HG02678 (cell line): ENCODE data around the gene CCDC171.
"Not testable (repeated sequence)": the region's sequence is repeated elsewhere in the genome, so short reads cannot be mapped to it uniquely, and the experiment has no call there.

Source experiments
- ATAC-seq: cut with Tn5 transposase; IDR thresholded peaks from one replicate; pipeline ENCODE4 v1.9.1; 2021; ENCODE audit warnings: mild to moderate bottlenecking, moderate library complexity; ENCODE audit not compliant: unreplicated experiment

CCDC171 gene

DNA sequence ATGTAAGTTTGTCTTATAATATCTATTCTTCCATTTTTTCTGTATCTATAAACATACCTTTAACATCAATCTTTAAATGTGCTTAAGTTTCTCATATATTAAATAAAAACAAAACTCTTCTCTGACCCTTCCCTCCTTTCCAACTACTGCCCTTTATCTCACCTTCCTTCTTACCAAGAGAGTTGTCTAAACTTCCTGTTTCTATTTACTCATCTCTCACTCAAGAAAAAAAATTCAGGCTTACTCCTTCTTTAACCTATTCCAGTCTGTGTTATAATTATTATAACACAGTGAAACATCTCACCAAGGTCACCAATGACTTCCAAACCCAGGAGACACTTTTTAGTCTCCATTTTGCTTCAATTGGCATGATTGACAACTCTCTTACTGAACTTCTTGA lies 140.9 kb downstream of the CCDC171 start:
- no peak for ATAC-seq

DNA sequence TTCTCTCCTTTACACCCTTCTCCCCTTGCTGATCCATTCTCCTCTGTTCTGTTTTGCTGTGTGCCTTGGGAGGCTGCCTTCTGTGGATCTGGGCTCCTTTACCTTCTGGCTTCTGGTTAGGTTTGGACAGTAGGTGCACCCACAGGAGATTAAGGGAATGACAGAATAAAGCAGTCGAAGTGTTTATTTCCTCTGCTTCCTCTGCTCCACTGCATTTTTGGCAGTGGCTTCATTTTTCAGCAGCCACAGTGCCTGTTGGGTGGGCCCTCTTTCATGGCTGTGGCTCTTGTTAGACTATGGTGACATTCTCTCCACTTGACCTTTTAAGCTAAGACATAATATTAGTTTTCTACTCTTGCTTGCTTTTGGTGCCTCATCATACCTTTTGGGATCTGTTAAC lies 144.1 kb downstream of the CCDC171 start:
- ATAC-seq: no peak

- ATAC-seq: no peak
Observed at GRCh38 chr9:15697446-15697851, 144.6 kb downstream of the CCDC171 start.

GRCh38 chr9:15699876-15700559 lies 147.2 kb downstream of the CCDC171 start:
- not testable (repeated sequence) for ATAC-seq

DNA sequence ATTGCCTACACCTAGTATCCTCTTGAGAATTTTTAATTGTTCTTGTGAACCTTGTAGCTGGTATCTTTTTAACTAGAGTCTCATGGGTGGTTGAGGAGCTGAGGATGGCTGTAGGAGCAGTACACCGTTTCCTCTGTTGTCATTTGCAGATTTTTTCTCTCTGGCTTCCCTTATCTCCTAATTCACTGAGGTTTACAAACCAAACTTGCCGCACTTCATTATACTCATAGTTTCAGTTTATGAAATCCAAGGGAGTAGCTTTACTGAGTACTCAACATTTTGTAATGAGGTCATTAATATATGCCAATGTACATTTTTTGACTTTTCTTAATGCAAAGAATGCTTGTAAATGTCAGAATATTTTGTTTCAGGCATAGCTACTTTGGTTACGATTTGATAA lies 154.2 kb downstream of the CCDC171 start:
- ATAC-seq: no peak

DNA sequence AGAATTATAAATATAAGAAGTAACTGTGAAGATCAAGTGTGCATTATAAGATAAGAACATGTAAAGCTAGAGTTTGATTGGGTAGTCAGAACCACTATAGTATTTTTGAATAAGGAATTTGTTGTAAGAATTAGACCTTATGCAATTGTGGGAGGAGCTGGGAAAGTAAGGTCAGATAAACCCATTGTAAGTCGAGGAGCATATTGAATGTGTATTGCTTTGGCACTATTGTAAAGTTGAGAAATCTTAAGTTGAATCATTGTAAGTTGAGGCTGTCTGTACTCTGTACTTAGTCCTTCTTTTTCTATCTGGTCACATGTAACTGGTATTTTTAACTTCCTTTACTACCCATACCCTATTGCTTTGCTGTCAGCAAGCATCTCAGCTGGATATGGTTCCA lies 158.7 kb downstream of the CCDC171 start:
- no peak for ATAC-seq

DNA sequence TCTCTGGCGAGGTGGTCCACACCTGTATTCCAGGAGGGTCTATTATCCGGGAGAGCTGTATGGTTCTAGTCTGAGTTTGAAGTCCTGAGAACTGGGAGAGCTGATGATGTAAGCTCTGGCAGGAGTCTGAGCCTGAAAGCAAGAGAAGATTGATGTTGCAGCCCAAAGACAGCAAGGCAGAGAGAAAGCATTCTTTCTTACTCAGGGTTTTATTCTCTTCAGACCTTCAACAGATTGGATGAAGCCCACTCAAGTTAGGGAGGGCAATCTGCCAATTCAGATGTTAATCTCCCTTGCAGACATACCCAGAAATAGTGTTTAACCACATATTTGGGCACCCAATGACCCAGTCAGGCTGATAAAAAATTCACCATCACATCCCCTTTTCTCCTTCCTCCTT lies 159.1 kb downstream of the CCDC171 start:
- no peak for ATAC-seq

DNA sequence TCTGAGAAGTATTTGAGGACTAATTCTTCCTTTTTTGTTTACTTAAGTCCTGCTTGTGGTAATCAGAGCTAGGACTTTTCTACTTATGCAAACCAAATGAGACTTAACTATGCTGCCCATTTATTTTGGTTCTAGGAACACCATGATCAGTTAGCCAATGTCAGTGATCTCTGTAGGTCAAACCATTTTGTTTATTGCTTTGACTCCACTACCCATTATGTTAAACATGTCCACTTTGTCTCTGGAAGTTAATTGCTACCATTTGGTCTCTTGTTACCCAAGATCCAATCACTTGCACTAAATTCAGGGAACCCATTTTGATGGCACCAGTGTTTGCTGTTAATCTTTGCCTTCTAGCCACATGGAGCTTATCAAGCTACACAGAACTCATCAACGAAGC lies 161.9 kb downstream of the CCDC171 start:
- no peak for ATAC-seq

DNA sequence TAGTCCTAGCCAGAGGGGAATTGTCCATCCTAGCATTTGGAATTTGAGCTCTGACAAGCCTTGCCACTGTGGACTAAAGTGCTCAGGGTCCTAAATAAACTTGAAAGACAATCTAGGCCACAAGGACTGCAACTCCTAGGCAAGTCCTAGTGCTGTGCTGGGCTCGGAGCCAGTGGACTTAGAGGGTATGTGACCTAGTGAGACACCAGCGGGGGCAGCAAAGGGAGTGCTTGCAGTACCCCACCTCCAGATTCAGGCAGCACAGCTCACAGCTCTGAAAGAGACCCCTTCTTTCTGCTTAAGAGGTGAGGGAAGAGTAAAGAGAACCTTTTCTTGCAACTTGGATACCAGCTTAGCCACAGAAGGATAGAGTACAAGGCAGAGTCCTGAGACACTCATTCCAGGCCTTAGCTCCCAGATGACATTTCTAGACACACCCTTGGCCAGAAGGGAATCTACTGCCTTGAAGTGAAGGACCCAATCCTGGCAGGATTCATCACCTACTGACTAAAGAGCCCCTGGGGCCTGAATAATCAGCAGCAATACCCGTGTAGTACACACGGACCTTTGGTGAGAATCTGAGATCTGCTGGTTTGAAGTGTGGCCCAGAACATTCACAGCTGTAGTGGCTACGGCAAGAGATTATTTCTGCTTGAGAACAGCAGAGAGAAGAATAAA lies 164.6 kb downstream of the CCDC171 start:
- no peak for ATAC-seq

DNA sequence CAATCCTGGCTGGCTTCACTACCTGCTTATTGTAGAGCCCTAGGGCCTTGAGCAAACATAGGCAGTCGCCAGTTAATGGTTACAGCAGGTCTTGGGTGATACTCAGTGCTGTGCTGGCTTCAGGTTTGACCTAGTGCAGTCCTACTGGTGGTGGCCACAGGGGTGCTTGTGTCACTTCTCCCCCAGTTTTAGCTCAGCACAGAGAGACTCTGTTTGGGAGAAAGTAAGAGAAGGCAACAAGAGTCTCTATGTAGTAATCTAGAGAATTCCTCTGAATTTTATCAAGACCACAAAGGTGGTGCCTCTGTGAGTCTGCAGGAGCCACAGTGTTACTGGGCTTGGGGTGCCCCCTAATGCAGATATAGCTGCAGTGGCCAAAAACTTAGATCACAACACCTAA lies 165.6 kb downstream of the CCDC171 start:
- no peak for ATAC-seq

GRCh38 chr9:15720861-15721260 lies 168.0 kb downstream of the CCDC171 start:
- ATAC-seq: no peak

- ATAC-seq: no peak
Observed at GRCh38 chr9:15722888-15723287, 170.0 kb downstream of the CCDC171 start.

DNA sequence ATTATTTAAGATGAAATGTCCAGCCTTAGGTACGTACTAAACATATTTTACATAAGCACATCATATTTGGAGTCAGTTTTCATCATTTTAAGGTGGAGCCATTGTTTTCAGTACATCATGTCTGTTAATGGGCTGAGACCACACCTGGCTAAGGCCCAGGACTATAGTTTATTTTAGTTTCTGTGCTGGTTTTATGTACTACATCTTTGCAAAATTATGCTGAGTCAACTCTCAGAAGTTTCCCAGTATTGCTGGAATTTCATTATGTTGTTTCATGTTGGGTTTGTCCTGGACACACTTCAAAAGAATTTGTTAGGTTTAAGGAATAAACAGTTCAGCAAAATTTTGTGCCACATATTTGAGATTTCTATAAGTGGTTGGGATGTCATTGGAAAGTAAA lies 171.2 kb downstream of the CCDC171 start:
- no peak for ATAC-seq

DNA sequence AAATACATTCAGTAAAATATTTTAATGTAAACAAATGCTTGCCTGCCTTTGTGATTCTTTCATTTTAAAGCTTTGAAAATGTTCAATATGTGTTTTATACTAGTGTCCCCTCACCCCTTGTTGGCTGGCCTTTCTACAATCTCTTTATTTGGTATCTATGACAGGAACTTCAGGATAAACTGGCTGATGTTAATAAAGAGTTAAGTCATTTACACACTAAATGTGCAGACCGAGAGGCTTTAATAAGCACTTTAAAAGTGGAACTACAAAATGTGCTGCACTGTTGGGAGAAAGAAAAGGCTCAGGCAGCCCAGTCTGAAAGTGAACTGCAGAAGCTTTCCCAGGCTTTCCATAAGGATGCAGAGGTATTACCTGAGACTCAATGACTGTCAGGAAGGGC lies 171.8 kb downstream of the CCDC171 start:
- ATAC-seq: no peak

DNA sequence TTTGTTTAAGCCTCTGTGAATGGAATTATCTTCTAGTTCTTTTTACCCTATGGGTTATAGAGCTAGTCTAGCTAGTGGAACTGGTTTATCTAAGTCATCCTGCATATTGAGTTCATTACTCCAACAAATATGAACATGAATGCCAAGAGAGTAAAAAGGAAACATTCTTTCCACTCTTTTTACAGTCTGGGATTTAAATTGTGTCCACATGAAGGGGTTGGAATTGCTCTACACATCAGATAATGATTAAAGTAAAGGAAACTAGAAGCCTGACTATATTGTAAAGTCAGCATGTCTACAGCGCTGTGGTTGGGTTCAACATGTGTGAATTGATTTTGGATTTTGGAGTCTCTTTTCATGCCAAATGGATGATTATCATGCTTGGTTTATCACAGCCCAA lies 173.1 kb downstream of the CCDC171 start:
- ATAC-seq: no peak

DNA sequence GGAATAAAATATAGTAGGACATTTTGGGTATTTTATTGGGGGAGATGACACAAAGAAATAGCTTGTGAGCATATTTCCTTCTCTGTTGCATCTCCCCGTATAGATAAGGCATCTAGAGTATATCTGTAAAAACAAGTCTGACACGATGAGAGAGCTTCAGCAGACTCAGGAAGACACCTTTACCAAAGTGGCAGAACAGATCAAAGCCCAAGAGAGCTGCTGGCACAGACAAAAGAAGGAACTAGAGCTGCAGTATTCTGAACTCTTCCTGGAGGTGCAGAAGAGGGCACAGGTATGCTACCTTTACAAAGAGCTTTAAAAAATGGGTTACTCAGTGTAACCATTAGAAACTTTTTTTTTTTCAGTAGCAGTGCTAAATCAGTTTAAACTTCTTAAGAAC lies 176.7 kb downstream of the CCDC171 start:
- ATAC-seq: no peak

GRCh38 chr9:15735083-15735857 lies 182.4 kb downstream of the CCDC171 start:
- ATAC-seq: no peak

- ATAC-seq: no peak
Observed at GRCh38 chr9:15736569-15736968, 183.7 kb downstream of the CCDC171 start.

DNA sequence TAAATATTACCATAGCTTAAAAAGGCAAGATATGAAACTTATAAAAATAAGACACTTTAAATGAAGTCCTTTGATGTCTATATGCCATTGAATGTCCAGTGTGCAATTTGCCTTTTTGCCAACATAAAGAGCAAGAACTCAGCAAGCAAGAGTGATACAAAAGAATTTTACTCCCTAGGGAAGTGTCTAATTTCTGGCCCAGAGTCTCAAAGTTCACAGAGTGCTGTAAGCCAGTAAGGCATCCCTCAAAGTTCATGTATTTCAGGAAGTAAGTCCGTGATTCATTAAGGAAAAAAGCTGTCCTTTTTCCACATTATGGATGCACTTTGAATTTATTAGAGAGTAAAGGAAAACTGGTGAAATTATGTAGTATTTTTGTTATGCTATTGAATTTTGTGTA lies 185.2 kb downstream of the CCDC171 start:
- ATAC-seq: no peak

DNA sequence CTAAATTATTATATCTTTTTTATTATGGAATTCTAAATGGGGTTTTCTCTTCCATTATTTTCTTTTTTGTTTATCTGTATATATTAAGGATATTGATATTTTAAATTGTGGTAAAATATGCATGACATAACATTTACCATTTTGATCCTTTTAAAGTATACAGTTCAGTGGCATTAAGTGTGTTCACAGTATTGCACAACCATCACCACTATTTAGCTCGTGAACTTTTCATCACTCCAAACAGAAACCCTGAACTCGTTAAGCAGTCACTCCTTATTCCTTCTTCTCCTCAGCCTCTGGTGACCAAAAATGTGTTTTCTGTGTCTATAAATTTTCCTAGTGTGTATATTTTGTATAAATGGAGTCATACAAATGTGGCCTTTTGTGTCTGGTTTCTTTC lies 188.2 kb downstream of the CCDC171 start:
- ATAC-seq: no peak

DNA sequence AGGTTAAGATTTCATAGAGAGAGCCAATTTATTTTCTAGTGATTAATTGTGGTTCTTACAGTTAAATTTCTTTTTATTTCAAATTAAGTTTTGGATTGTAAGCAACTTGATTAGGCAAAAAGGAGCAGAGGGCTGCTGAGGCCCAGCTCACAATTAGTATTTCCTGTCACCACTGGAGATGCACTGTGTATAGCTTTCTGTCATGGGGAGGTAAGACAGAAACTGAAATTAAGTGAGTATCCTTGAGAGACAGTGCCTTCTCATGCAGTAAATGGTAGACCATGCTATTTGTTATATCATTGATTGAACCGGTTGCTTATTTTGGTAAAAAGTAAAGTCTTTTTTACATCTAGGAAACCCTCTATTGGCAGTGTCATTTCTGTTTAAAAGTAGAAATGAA lies 190.7 kb downstream of the CCDC171 start:
- ATAC-seq: peak; percentile 51

DNA sequence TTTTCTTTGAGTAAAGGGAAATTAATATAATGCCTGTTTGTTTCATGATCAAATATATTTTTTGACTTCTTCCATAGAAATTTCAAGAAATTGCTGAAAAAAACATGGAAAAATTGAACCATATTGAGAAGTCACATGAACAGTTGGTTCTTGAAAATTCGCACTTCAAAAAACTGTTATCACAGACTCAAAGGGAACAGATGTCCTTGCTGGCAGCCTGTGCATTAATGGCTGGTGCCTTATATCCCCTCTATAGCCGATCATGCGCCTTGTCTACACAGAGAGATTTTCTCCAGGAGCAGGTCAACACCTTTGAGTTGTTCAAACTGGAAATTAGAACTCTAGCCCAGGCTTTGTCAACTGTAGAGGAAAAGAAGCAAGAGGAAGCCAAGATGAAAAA lies 191.4 kb downstream of the CCDC171 start:
- no peak for ATAC-seq
